Gastrocnemius medialis (tissue), 4 donors: ENCODE results near the gene MRGPRE.
"Not testable (repeated sequence)": the region's sequence is repeated elsewhere in the genome, so short reads cannot be mapped to it uniquely, and the experiment has no call there.

ENCODE experiments used
- CTCF ChIP-seq, 5 experiments: fragments of 450-650 bp in 3 of 5; fragments of 200-600 bp in 2 of 5; sonication (generic) in 2 of 5; IDR thresholded peaks in 4 of 5; conservative IDR thresholded peaks in 1 of 5; 1 replicate in 4 of 5; 2 replicates in 1 of 5; pipeline ENCODE4 v1.5.1; 2016 to 2019; ENCODE audit warnings: antibody characterized with exemption in 5 of 5, mild to moderate bottlenecking in 3 of 5, moderate library complexity in 3 of 5
- POLR2A ChIP-seq, 2 donors: fragments of 450-650 bp; IDR thresholded peaks; one replicate each; pipeline ENCODE4 v1.6.1; 2017; ENCODE audit warnings: antibody characterized with exemption in 2 of 2, mild to moderate bottlenecking in 2 of 2, moderate library complexity in 2 of 2

- not testable (repeated sequence) for TF ChIP-seq CTCF (IDR thresholded peaks at IDR 0.05 in 4 of 5, conservative IDR thresholded peaks at IDR 0.05 in 1 of 5); POLR2A (IDR thresholded peaks at IDR 0.05)
Measured at GRCh38 chr11:3255241-3255640, 23.0 kb upstream of the MRGPRE start.
